Brain microvascular endothelial cell (primary cell): ENCODE results near the gene PXT1.

Experiments used
- DNase-seq: peaks from one replicate; pipeline ENCODE4 v3.0.0-alpha.2; 2020
- H3K27ac ChIP-seq: fragments of 250-450 bp; sonication (Bioruptor Pico); 2 replicates; pipeline ENCODE4 v1.5.1; 2020; ENCODE audit warnings: mild to moderate bottlenecking, moderate library complexity
- H3K27me3 ChIP-seq: fragments of 250-450 bp; sonication (Bioruptor Pico); replicated peaks from 2 replicates; pipeline ENCODE4 v1.5.1; 2020; ENCODE audit warnings: mild to moderate bottlenecking
- H3K36me3 ChIP-seq: fragments of 250-450 bp; sonication (Bioruptor Pico); replicated peaks from 2 replicates; pipeline ENCODE4 v1.5.1; 2020; ENCODE audit warnings: mild to moderate bottlenecking
- H3K4me3 ChIP-seq: 2 replicates; pipeline ENCODE4 v1.5.1; 2011; ENCODE audit warnings: low read depth, mild to moderate bottlenecking, control low read depth, low read length, moderate library complexity
- CTCF ChIP-seq: IDR thresholded peaks from 2 replicates; pipeline ENCODE4 v1.5.1; 2011; ENCODE audit warnings: low read depth, mild to moderate bottlenecking, moderate library complexity, low read length, control low read depth, inconsistent platforms; ENCODE audit errors: missing control alignments
- in situ Hi-C: cut with HindIII; loops from 2 replicates; pipeline ENCODE4 v1.10.0; 2017; ENCODE audit warnings: low sequenced_read_pairs, low pct_ligation_motif_present

Gene PXT1

GRCh38 chr6:36349240-36349639 lies 93.4 kb downstream of the PXT1 start:
- no peak for TF ChIP-seq CTCF
- in situ Hi-C loops = no loop called here
- Histone ChIP-seq H3K27me3 (no peaks in the 10 kb centered on the region), H3K36me3 (no peaks in the 10 kb centered on the region), H3K27ac (no peak overlapping the region), H3K4me3 (no peak overlapping the region)
- no peak for DNase-seq

- no peak for TF ChIP-seq CTCF
- Histone ChIP-seq H3K27me3 (no peaks in the 10 kb centered on the region), H3K36me3 (no peaks in the 10 kb centered on the region), H3K27ac (no peak overlapping the region), H3K4me3 (no peak overlapping the region)
- in situ Hi-C loops = no loop called here
- peak; percentile 54 for DNase-seq
Measured at GRCh38 chr6:36347621-36348020, 95.0 kb downstream of the PXT1 start.

GRCh38 chr6:36346486-36347273 lies 96.0 kb downstream of the PXT1 start:
- Histone ChIP-seq H3K36me3 (no peaks in the 10 kb centered on the region), H3K4me3 (no peak overlapping the region), H3K27ac (no peak overlapping the region), H3K27me3 (no peaks in the 10 kb centered on the region)
- no peak for DNase-seq
- in situ Hi-C loops = no loop called here
- no peak for TF ChIP-seq CTCF

GRCh38 chr6:36345681-36346466 lies 96.8 kb downstream of the PXT1 start:
- H3K36me3 ChIP-seq = no peaks in the 10 kb centered on the region
- H3K27me3 ChIP-seq = no peaks in the 10 kb centered on the region
- no peak overlapping the region for H3K27ac ChIP-seq
- DNase-seq = no peak
- no peak overlapping the region for H3K4me3 ChIP-seq
- in situ Hi-C loops = no loop called here
- TF ChIP-seq CTCF = no peak

GRCh38 chr6:36343109-36343680 lies 99.5 kb downstream of the PXT1 start:
- peaks cover 9% of the 10 kb centered on the region for H3K27me3 ChIP-seq
- in situ Hi-C loops = no loop called here
- no peak for DNase-seq
- no peak overlapping the region for H3K4me3 ChIP-seq
- TF ChIP-seq CTCF = no peak
- H3K27ac ChIP-seq = no peak overlapping the region
- no peaks in the 10 kb centered on the region for H3K36me3 ChIP-seq
